Measurements from ENCODE around the gene NUDT16L1.

- no peak for TF ChIP-seq POLR2AphosphoS5 (IDR thresholded peaks at IDR 0.05; ENCODE audit: low read depth)
- TF ChIP-seq, protein P1, sequence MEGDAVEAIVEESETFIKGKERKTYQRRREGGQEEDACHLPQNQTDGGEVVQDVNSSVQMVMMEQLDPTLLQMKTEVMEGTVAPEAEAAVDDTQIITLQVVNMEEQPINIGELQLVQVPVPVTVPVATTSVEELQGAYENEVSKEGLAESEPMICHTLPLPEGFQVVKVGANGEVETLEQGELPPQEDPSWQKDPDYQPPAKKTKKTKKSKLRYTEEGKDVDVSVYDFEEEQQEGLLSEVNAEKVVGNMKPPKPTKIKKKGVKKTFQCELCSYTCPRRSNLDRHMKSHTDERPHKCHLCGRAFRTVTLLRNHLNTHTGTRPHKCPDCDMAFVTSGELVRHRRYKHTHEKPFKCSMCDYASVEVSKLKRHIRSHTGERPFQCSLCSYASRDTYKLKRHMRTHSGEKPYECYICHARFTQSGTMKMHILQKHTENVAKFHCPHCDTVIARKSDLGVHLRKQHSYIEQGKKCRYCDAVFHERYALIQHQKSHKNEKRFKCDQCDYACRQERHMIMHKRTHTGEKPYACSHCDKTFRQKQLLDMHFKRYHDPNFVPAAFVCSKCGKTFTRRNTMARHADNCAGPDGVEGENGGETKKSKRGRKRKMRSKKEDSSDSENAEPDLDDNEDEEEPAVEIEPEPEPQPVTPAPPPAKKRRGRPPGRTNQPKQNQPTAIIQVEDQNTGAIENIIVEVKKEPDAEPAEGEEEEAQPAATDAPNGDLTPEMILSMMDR (IDR thresholded peaks at IDR 0.05; ENCODE audit: insufficient read depth, low read length) = no peak
- no peak for TF ChIP-seq REST (IDR thresholded peaks at IDR 0.05; ENCODE audit: insufficient replicate concordance, low read depth)
These were observed 16.0 kb upstream of the NUDT16L1 start for GRCh38 chr16:4677390-4677789.
